AG04449 (cell line): ENCODE measurements around the gene NUP93.
"Not testable (repeated sequence)": the region's sequence is repeated elsewhere in the genome, so short reads cannot be mapped to it uniquely, and the experiment has no call there.

Experiments
- CTCF ChIA-PET: fragments of 350-600 bp; formaldehyde crosslinking; extraction: SDS; loops from one replicate; lab custom pipeline; 2021; ENCODE audit warnings: antibody characterized with exemption; lab: Yijun Ruan, JAX
- POLR2A ChIA-PET: fragments of 400-600, 350-600 bp; formaldehyde crosslinking; extraction: SDS; loops from one replicate; lab custom pipeline; 2020; ENCODE audit warnings: antibody characterized with exemption, inconsistent platforms; lab: Yijun Ruan, JAX
- DNase-seq: peaks from one replicate; pipeline ENCODE4 v3.0.0-alpha.2; 2010; ENCODE audit warnings: low read depth, low spot score
- H3K4me3 ChIP-seq: 2 replicates; pipeline ENCODE4 v1.5.1; 2011; ENCODE audit warnings: low read depth, mild to moderate bottlenecking, control low read depth, low read length
- CTCF ChIP-seq: IDR thresholded peaks from one replicate; pipeline ENCODE4 v1.5.1; 2011; ENCODE audit warnings: mild to moderate bottlenecking, moderate library complexity, low read length, control low read depth, inconsistent platforms; ENCODE audit not compliant: insufficient read depth; ENCODE audit errors: missing control alignments

Gene NUP93

GRCh38 chr16:56866955-56867830, 137.3 kb downstream of the NUP93 start:
- ChIA-PET CTCF (interaction anchor here (0.6 to 25.7 kb wide), 47 partner anchors 8 to 302 kb away, joined by 3 to 570 read pairs (median 5); partner anchors contain the start of genes CETP and NLRC5), POLR2A (interaction anchor here (0.9 kb wide), 1 partner anchor 64 kb away, joined by 3 read pairs; no protein-coding TSS in a partner anchor)
- H3K4me3 ChIP-seq, result no peak overlapping the region
- TF ChIP-seq CTCF, result peak; percentile 49
- no peak for DNase-seq

DNA sequence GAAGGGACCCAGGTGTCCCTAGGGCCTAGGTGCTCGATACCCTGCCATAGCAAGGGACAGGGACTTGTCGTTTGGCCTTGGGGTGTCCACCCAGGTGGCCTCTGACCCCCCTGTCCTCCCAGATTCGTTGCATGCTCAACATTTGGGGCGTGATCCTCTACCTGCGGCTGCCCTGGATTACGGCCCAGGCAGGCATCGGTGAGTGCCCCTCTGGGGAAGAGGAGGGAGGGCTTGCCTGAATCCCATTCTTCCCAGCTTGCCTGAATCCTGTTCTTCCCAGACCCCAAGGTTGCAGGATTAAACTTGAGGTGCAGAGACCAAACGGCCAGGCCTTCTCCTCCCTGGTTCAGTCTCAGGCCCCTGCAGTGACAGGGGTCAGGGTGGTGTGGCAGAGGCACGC, 138.2 kb downstream of the NUP93 start:
- TF ChIP-seq CTCF, result no peak
- H3K4me3 ChIP-seq, result no peak overlapping the region
- POLR2A ChIA-PET, result no interaction called here
- no peak for DNase-seq
- CTCF ChIA-PET, result interaction anchor here (0.7 to 25.7 kb wide), 35 partner anchors 9 to 301 kb away, joined by 3 to 570 read pairs (median 6); partner anchors contain the start of genes CETP and NLRC5

DNA sequence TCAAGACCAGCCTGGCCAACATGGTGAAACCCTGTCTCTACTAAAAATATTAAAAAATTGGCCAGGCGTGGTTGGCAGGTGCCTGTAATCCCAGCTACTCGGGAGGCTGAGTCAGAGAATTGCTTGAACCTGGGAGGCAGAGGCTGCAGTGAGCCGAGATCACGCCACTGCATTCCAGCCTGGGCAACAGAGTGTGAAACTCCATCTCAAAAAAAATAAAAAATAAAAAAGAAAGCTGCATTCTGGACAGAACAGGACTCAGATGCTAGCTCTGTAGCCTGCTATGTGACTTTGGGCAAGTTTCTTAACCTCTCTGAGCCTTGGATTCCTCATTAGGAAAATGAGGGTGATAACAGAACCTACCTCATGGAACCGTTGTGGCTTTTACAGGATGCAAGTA, 138.8 kb downstream of the NUP93 start:
- POLR2A ChIA-PET, DNase-seq, H3K4me3 ChIP-seq: not testable (repeated sequence)
- CTCF ChIA-PET, result interaction anchor here (0.9 to 25.7 kb wide), 16 partner anchors 12 to 298 kb away, joined by 3 to 570 read pairs (median 6); no protein-coding TSS in a partner anchor

DNA sequence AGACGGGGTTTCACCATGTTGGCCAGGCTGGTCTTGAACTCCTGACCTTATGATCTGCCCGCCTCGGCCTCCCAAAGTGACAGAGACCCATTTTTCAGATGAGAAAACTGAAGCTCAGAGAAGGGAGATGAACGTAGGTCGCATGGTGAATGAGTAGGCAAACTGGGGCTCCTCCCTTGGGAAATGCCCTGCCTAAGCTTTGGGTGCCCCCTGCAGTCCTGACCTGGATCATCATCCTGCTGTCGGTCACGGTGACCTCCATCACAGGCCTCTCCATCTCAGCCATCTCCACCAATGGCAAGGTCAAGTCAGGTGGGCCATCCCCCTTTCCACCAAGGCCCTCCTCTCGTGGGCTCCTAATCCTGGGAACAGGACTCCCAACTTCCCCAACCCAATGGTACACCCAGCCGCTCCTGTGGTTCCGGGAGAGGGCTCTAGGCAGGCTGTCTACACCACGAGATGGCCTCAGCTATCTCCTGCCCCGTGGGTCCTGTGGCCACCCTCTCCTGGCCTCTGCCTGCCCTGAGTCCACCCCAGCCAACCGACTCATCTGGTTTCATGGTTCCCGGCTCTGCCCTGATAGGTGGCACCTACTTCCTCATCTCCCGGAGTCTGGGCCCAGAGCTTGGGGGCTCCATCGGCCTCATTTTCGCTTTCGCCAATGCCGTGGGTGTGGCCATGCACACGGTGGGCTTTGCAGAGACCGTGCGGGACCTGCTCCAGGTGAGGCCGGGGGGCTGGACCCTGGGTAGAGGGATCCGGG, 139.8 kb downstream of the NUP93 start:
- DNase-seq, result no peak
- CTCF ChIA-PET, result interaction anchor here (0.9 to 25.7 kb wide), 15 partner anchors 11 to 297 kb away, joined by 3 to 570 read pairs (median 5); no protein-coding TSS in a partner anchor
- POLR2A ChIA-PET, result no interaction called here
- peak; percentile 11 for TF ChIP-seq CTCF
- no peak overlapping the region for H3K4me3 ChIP-seq

- ChIA-PET CTCF (interaction anchor here (0.9 to 25.7 kb wide), 5 partner anchors 17 to 235 kb away, joined by 3 to 570 read pairs (median 99); no protein-coding TSS in a partner anchor), POLR2A (no interaction called here)
- no peak for DNase-seq
- H3K4me3 ChIP-seq, result no peak overlapping the region
- no peak for TF ChIP-seq CTCF
Observed at GRCh38 chr16:56870276-56870888, 140.5 kb downstream of the NUP93 start.

DNA sequence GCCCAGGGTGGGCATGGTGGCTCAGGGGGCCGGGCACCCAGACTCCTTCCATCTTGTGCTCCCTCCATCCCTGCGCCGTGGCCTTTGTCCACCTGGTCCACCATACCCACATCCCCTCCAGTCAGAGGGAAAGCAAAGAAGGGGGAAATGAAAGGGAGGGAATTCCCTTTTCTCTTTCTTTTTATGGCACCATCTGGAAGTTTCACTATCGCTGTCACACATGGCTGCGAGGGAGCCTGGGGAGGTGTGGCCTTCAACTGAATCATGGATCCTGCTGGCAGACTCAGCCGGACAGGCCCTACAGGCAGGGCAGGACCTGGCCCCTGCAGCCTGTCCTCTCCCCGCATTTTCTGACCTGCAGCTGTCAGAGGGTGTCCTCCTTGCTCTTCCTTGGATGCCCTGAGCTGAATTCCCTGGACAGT, 141.3 kb downstream of the NUP93 start:
- TF ChIP-seq CTCF, result no peak
- POLR2A ChIA-PET, result no interaction called here
- no peak overlapping the region for H3K4me3 ChIP-seq
- no peak for DNase-seq
- CTCF ChIA-PET, result interaction anchor here (1.2 to 25.7 kb wide), 3 partner anchors 18 to 75 kb away, joined by 4 to 570 read pairs (median 199); no protein-coding TSS in a partner anchor
